Measurements from ENCODE around the gene RAPGEF4. TPM values are rescaled to one million over a fixed set of nuclear protein-coding genes. Genes with fewer than 3 reads are reported as not detected.

RAPGEF4 gene
- total RNA-seq, 1 experiment from 2014 or later: 1.4 TPM

- no peak overlapping the region for H2BK5ac ChIP-seq (ENCODE audit: insufficient read length, low read length)
- no peaks in the 10 kb centered on the region for H3K79me1 ChIP-seq (ENCODE audit: insufficient read depth, low read depth, low read length, poor library complexity, severe bottlenecking)
- H2BK20ac ChIP-seq (ENCODE audit: low read depth, low read length, poor library complexity, severe bottlenecking): no peak overlapping the region
- H4K20me1 ChIP-seq (ENCODE audit: control insufficient read depth, insufficient read depth, insufficient read length): no peaks in the 10 kb centered on the region
- no peak overlapping the region for H3K23ac ChIP-seq (ENCODE audit: insufficient read length, low read depth, low read length)
- H3K23me2 ChIP-seq (ENCODE audit: insufficient read length, low read depth, low read length, poor library complexity, severe bottlenecking): peaks cover 8% of the 10 kb centered on the region
- no peak overlapping the region for H4K8ac ChIP-seq (replicated peaks; ENCODE audit: insufficient read length, low read depth, low read length)
- no peak overlapping the region for H2BK15ac ChIP-seq (ENCODE audit: low read depth, low read length)
- peak overlapping the region; percentile 77 for H3K4me2 ChIP-seq (ENCODE audit: insufficient read depth, insufficient read length, low read length)
- H3K56ac ChIP-seq (ENCODE audit: insufficient read length, low read depth, low read length): no peak overlapping the region
- Mint-ChIP-seq H3K9me3 (no peaks in the 10 kb centered on the region), H3K4me1 (peaks cover 9 to 13% of the 10 kb centered on the region in 2 experiments), H3K4me3 (peak overlapping the region; percentile 80 to 91), H3K27me3 (ENCODE audit: low read depth) (peaks cover 48% of the 10 kb centered on the region), H3K36me3 (ENCODE audit: insufficient read depth in 1 of 3, low read depth in 3 of 3) (no peaks in the 10 kb centered on the region; a peak in 1 of 7 replicates), H3K27ac (no peak overlapping the region)
- H2BK12ac ChIP-seq (ENCODE audit: insufficient read length, low read depth, low read length): no peak overlapping the region
- no peak overlapping the region for H2BK120ac ChIP-seq (ENCODE audit: low read depth, low read length, poor library complexity, severe bottlenecking)
- no peak overlapping the region for H3K27ac ChIP-seq (ENCODE audit: insufficient read length, low read depth, low read length)
- no peak overlapping the region for H3K9ac ChIP-seq (ENCODE audit: extremely low read depth, insufficient read length, low read length)
- no peak for DNase-seq
- H3K14ac ChIP-seq (ENCODE audit: insufficient read depth, low read length): no peak overlapping the region
- no peak for TF ChIP-seq CTCF (conservative IDR thresholded peaks at IDR 0.05)
- H3K18ac ChIP-seq (ENCODE audit: insufficient read length, low read depth, low read length): no peak overlapping the region
- no peak overlapping the region for H3K4ac ChIP-seq (ENCODE audit: low read depth, low read length)
- no peak overlapping the region for H3T11ph ChIP-seq (ENCODE audit: low read length)
- H3K27me3 ChIP-seq (ENCODE audit: insufficient read depth, low read length): peaks cover 5% of the 10 kb centered on the region; the same call in 1 of the 2 replicates
- no peaks in the 10 kb centered on the region for H3K4me1 ChIP-seq (ENCODE audit: insufficient read depth, low read length)
- no peak overlapping the region for H4K91ac ChIP-seq (ENCODE audit: insufficient read length, low read depth, low read length)
- no CpG with 5 or more reads among the region's 16 CpGs for WGBS (ENCODE audit: extremely low coverage, insufficient read length, low lambda C conversion rate)
- no peaks in the 10 kb centered on the region for H3K9me3 ChIP-seq (ENCODE audit: control insufficient read depth, low read depth, low read length)
- H4K5ac ChIP-seq (ENCODE audit: insufficient read length, low read depth, low read length): no peak overlapping the region
- no peaks in the 10 kb centered on the region for H3K79me2 ChIP-seq (ENCODE audit: insufficient read depth, low read length)
- H2AFZ ChIP-seq (ENCODE audit: low read length): no peak overlapping the region
- H2AK5ac ChIP-seq (ENCODE audit: insufficient read length, low read length): no peak overlapping the region
Observed at GRCh38 chr2:172736424-172737174, 954 bp downstream of the RAPGEF4 start.
